ENCODE data around the gene CEP104. TPM values are rescaled to one million over a fixed set of nuclear protein-coding genes. Genes with fewer than 3 reads are reported as not detected.

The CEP104 gene
- total and polyA plus RNA-seq, 9 of the 15 experiments (the other 6 are each of a cell fraction or from before 2014, with no cell fraction given): 11.2 to 63.4 (median 42.6) TPM

GRCh38 chr1:3770047-3770765 is 86.8 kb downstream of the CEP104 start:
- no peak overlapping the region for H3K4me3 ChIP-seq
- ChIA-PET CTCF (ENCODE audit: low intra/inter-chr PET ratio) (no interaction called here), POLR2A (interaction anchor here (0.7 to 2.7 kb wide), 3 partner anchors 10 to 32 kb away, joined by 3 to 14 read pairs (median 9); no protein-coding TSS in a partner anchor)
- 91% methylated on average over 16 of the region's 16 CpGs for WGBS (ENCODE audit: insufficient coverage, low coverage, missing lambda C conversion rate)
- H3K9me3 ChIP-seq (replicated peaks; ENCODE audit: control insufficient read depth, insufficient read depth, low read depth, low read length): no peaks in the 10 kb centered on the region
- no peak overlapping the region for H2AFZ ChIP-seq (ENCODE audit: low read depth, low read length)
- no peak for FAIRE-seq
- H3K36me3 ChIP-seq (ENCODE audit: control insufficient read depth, insufficient read depth, low read length): no peaks in the 10 kb centered on the region
- H3K4me2 ChIP-seq (ENCODE audit: insufficient read depth, low read length): no peak overlapping the region
- H4K20me1 ChIP-seq (replicated peaks; ENCODE audit: control insufficient read depth, insufficient read depth, low read length): no peaks in the 10 kb centered on the region
- no peak for ATAC-seq
- peak overlapping the region in 1 of 2 experiments; percentile 47; a peak in 1 of 4 replicates for H3K9ac ChIP-seq (ENCODE audit: insufficient read depth in 1 of 2, low read depth in 2 of 2, low read length in 2 of 2)
- TF ChIP-seq, protein P1, sequence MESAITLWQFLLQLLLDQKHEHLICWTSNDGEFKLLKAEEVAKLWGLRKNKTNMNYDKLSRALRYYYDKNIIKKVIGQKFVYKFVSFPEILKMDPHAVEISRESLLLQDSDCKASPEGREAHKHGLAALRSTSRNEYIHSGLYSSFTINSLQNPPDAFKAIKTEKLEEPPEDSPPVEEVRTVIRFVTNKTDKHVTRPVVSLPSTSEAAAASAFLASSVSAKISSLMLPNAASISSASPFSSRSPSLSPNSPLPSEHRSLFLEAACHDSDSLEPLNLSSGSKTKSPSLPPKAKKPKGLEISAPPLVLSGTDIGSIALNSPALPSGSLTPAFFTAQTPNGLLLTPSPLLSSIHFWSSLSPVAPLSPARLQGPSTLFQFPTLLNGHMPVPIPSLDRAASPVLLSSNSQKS (CRISPR knock-in tag; IDR thresholded peaks at IDR 0.05): no peak
- in situ Hi-C loops (cut with MboI): no loop called here
- no TSS peak for BruUV-seq (replicated peaks)
- H3K27me3 ChIP-seq (ENCODE audit: control insufficient read depth in 2 of 2, insufficient read depth in 2 of 2, low read length in 2 of 2): no peaks in the 10 kb centered on the region
- peaks cover 19 to 71% of the 10 kb centered on the region in 2 experiments for H3K4me1 ChIP-seq (replicated peaks in 1 of 2; ENCODE audit: control insufficient read depth in 2 of 2, insufficient read depth in 2 of 2, low read length in 2 of 2)
- H3K9me1 ChIP-seq (ENCODE audit: control insufficient read depth, insufficient read depth, low read length): no peaks in the 10 kb centered on the region
- no peak overlapping the region for H3K27ac ChIP-seq (ENCODE audit: extremely low read depth, low read depth, low read length)
- intact Hi-C loops (cut with micrococcal nuclease): no loop called here
- H3K79me2 ChIP-seq (ENCODE audit: control insufficient read depth, insufficient read depth, low read length): peaks cover 32% of the 10 kb centered on the region
- DNase-seq (ENCODE audit: extremely low read depth in 1 of 4, low spot score in 3 of 4): no peak

GRCh38 chr1:3768811-3769390 is 88.1 kb downstream of the CEP104 start:
- DNase-seq (ENCODE audit: extremely low read depth in 1 of 4, low spot score in 3 of 4): no peak
- Histone ChIP-seq H3K27ac (ENCODE audit: extremely low read depth, low read depth, low read length) (no peak overlapping the region), H4K20me1 (replicated peaks; ENCODE audit: control insufficient read depth, insufficient read depth, low read length) (no peaks in the 10 kb centered on the region), H3K9me3 (replicated peaks; ENCODE audit: control insufficient read depth, insufficient read depth, low read depth, low read length) (no peaks in the 10 kb centered on the region), H3K4me1 (replicated peaks in 1 of 2; ENCODE audit: control insufficient read depth in 2 of 2, insufficient read depth in 2 of 2, low read length in 2 of 2) (peaks cover 19 to 59% of the 10 kb centered on the region in 2 experiments; a peak in 4 of 5 replicates), H3K9me1 (ENCODE audit: control insufficient read depth, insufficient read depth, low read length) (no peaks in the 10 kb centered on the region), H3K27me3 (ENCODE audit: control insufficient read depth in 2 of 2, insufficient read depth in 2 of 2, low read length in 2 of 2) (peaks cover 0 to under 1% of the 10 kb centered on the region in 2 experiments; a peak in 1 of 5 replicates), H2AFZ (ENCODE audit: low read depth, low read length) (no peak overlapping the region), H3K4me3 (no peak overlapping the region), H3K79me2 (ENCODE audit: control insufficient read depth, insufficient read depth, low read length) (peaks cover 24% of the 10 kb centered on the region), H3K4me2 (ENCODE audit: insufficient read depth, low read length) (no peak overlapping the region), H3K9ac (ENCODE audit: insufficient read depth in 1 of 2, low read depth in 2 of 2, low read length in 2 of 2) (0 out of 4 replicates have a peak overlapping the region, but pooled peaks of 1 of the 2 experiments have one; percentile 6), H3K36me3 (ENCODE audit: control insufficient read depth, insufficient read depth, low read length) (no peaks in the 10 kb centered on the region)
- ChIA-PET CTCF (ENCODE audit: low intra/inter-chr PET ratio) (no interaction called here), POLR2A (interaction anchor here (0.7 to 2.7 kb wide), 3 partner anchors 9 to 64 kb away, joined by 3 to 14 read pairs (median 9); no protein-coding TSS in a partner anchor)
- no TSS peak for BruUV-seq (replicated peaks)
- ATAC-seq: no peak
- FAIRE-seq: no peak
- 90% methylated on average over 18 of the region's 22 CpGs for WGBS (ENCODE audit: insufficient coverage, low coverage, missing lambda C conversion rate)
- intact Hi-C loops (cut with micrococcal nuclease) (no loop called here), in situ Hi-C loops (cut with MboI) (no loop called here)
- TF ChIP-seq, protein P2, sequence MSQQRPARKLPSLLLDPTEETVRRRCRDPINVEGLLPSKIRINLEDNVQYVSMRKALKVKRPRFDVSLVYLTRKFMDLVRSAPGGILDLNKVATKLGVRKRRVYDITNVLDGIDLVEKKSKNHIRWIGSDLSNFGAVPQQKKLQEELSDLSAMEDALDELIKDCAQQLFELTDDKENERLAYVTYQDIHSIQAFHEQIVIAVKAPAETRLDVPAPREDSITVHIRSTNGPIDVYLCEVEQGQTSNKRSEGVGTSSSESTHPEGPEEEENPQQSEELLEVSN (IDR thresholded peaks at IDR 0.05; ENCODE audit: borderline replicate concordance in 1 of 2, extremely low read depth in 1 of 2, insufficient read depth in 1 of 2, insufficient read length in 1 of 2, low read depth in 1 of 2, low read length in 1 of 2, poor library complexity in 1 of 2, severe bottlenecking in 1 of 2): no peak
- TF ChIP-seq NRF1 (conservative IDR thresholded peaks at IDR 0.05 in 1 of 2, IDR thresholded peaks at IDR 0.05 in 1 of 2) (no peak), POLR2AphosphoS5 (IDR thresholded peaks at IDR 0.05; ENCODE audit: control insufficient read depth, insufficient read depth, low read depth, low read length) (no peak)
- TF ChIP-seq, protein P3, sequence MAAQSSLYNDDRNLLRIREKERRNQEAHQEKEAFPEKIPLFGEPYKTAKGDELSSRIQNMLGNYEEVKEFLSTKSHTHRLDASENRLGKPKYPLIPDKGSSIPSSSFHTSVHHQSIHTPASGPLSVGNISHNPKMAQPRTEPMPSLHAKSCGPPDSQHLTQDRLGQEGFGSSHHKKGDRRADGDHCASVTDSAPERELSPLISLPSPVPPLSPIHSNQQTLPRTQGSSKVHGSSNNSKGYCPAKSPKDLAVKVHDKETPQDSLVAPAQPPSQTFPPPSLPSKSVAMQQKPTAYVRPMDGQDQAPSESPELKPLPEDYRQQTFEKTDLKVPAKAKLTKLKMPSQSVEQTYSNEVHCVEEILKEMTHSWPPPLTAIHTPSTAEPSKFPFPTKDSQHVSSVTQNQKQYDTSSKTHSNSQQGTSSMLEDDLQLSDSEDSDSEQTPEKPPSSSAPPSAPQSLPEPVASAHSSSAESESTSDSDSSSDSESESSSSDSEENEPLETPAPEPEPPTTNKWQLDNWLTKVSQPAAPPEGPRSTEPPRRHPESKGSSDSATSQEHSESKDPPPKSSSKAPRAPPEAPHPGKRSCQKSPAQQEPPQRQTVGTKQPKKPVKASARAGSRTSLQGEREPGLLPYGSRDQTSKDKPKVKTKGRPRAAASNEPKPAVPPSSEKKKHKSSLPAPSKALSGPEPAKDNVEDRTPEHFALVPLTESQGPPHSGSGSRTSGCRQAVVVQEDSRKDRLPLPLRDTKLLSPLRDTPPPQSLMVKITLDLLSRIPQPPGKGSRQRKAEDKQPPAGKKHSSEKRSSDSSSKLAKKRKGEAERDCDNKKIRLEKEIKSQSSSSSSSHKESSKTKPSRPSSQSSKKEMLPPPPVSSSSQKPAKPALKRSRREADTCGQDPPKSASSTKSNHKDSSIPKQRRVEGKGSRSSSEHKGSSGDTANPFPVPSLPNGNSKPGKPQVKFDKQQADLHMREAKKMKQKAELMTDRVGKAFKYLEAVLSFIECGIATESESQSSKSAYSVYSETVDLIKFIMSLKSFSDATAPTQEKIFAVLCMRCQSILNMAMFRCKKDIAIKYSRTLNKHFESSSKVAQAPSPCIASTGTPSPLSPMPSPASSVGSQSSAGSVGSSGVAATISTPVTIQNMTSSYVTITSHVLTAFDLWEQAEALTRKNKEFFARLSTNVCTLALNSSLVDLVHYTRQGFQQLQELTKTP (IDR thresholded peaks at IDR 0.05; ENCODE audit: low read depth in 1 of 2, partially characterized antibody in 2 of 2): no peak
